HepG2 (cell line): ENCODE measurements around the gene RAC3. TPM values are rescaled to one million over a fixed set of nuclear protein-coding genes. Genes with fewer than 3 reads are reported as not detected.

Experiments
- ATAC-seq: fragments of 200-7000 bp; cut with Tn5 transposase; 3 replicates; pipeline ENCODE4 v1.9.1; 2020; ENCODE audit warnings: mild to moderate bottlenecking, moderate library complexity
- BruUV-seq: library from RNA; stranded (reverse); fragments of 400-500 nt; replicated peaks from 2 replicates; lab custom pipeline; 2021; lab: Mats Ljungman, UMichigan
- CTCF ChIA-PET: fragments of 300-600 bp; formaldehyde crosslinking; extraction: SDS; loops from one replicate; lab custom pipeline; 2021; ENCODE audit warnings: low total read pairs, inconsistent platforms, low intra/inter-chr PET ratio; lab: Yijun Ruan, JAX
- POLR2A ChIA-PET: fragments of 350-600 bp; sonication (Branson Sonifier 250); formaldehyde crosslinking; loops from one replicate; lab custom pipeline; 2020; ENCODE audit warnings: antibody characterized with exemption, inconsistent platforms; lab: Yijun Ruan, JAX
- DNase-seq: peaks from one replicate; pipeline ENCODE4 v3.0.0-alpha.2; 2015; ENCODE audit warnings: low spot score
- FAIRE-seq: peaks from 3 replicates; lab custom pipeline; 2011; peaks lifted over from hg19 to GRCh38; lab: Jason Lieb, UNC
- H2AFZ ChIP-seq: one replicate; pipeline ENCODE4 v1.6.1; 2011; ENCODE audit warnings: low read length, inconsistent platforms
- H3K27ac ChIP-seq: fragments of 300-600 bp; 3 replicates; pipeline ENCODE4 v1.8.0; 2011; ENCODE audit warnings: mixed run types, mild to moderate bottlenecking, mixed read lengths, low read length, inconsistent platforms; ENCODE audit not compliant: insufficient read depth; ENCODE audit errors: extremely low read length
- H3K27me3 ChIP-seq, 2 experiments: fragments of 200-600 bp in 1 of 2; 2 replicates in 1 of 2; 3 replicates in 1 of 2; pipeline versions ENCODE4 v1.6.0 to v1.8.0; 2011; ENCODE audit warnings: low read length in 2 of 2, mild to moderate bottlenecking in 2 of 2, moderate library complexity in 2 of 2, inconsistent platforms in 1 of 2; ENCODE audit not compliant: insufficient read depth in 2 of 2, control insufficient read depth in 1 of 2
- H3K36me3 ChIP-seq, 2 experiments: fragments of 200-600 bp in 1 of 2; replicated peaks in 1 of 2; 2 replicates in 1 of 2; 3 replicates in 1 of 2; pipeline versions ENCODE4 v1.5.1 to v1.8.0; 2011; ENCODE audit warnings: low read length in 2 of 2, inconsistent platforms in 1 of 2; ENCODE audit not compliant: insufficient read depth in 2 of 2, control insufficient read depth in 1 of 2
- H3K4me1 ChIP-seq: 2 replicates; pipeline ENCODE4 v1.5.1; 2012; ENCODE audit warnings: low read length, inconsistent platforms; ENCODE audit not compliant: insufficient read depth
- H3K4me2 ChIP-seq: 2 replicates; pipeline ENCODE4 v1.6.0; 2011; ENCODE audit warnings: low read depth, low read length, inconsistent platforms
- H3K4me3 ChIP-seq, 3 experiments: fragments of 200-600 bp in 1 of 3; sonication (generic), shearing (Covaris generic) in 1 of 3; replicated peaks in 1 of 3; 2 replicates each; pipeline ENCODE4 v1.5.1; 2011 to 2016; ENCODE audit warnings: low read length in 3 of 3, inconsistent platforms in 2 of 3, low read depth in 2 of 3, mild to moderate bottlenecking in 2 of 3, control low read depth in 1 of 3, mixed read lengths in 1 of 3; ENCODE audit not compliant: insufficient read depth in 1 of 3
- H3K79me2 ChIP-seq: one replicate; pipeline ENCODE4 v1.6.1; 2011; ENCODE audit warnings: low read length, inconsistent platforms; ENCODE audit not compliant: insufficient read depth
- H3K9ac ChIP-seq: 2 replicates; pipeline ENCODE4 v1.6.0; 2011; ENCODE audit warnings: mild to moderate bottlenecking, low read depth, low read length, inconsistent platforms; ENCODE audit not compliant: insufficient read depth
- H3K9me3 ChIP-seq: 2 replicates; pipeline ENCODE4 v1.5.1; 2012; ENCODE audit warnings: mild to moderate bottlenecking, low read length
- H4K20me1 ChIP-seq: 2 replicates; pipeline ENCODE4 v1.6.0; 2011; ENCODE audit warnings: inconsistent platforms, mild to moderate bottlenecking, low read length, moderate library complexity; ENCODE audit not compliant: insufficient read depth
- GLI4 ChIP-seq: sonication (generic); formaldehyde crosslinking; IDR thresholded peaks from 2 replicates; pipeline ENCODE4 v1.5.1; 2020; ENCODE audit warnings: missing genetic modification reagents, mild to moderate bottlenecking, moderate library complexity, borderline replicate concordance
- HNF1B ChIP-seq: sonication (generic); formaldehyde crosslinking; IDR thresholded peaks from 2 replicates; pipeline ENCODE4 v1.5.1; 2020; ENCODE audit warnings: mild to moderate bottlenecking, moderate library complexity, missing genetic modification reagents
- MAF1 ChIP-seq: sonication (generic); formaldehyde crosslinking; IDR thresholded peaks from 2 replicates; pipeline ENCODE4 v1.5.0; 2020; ENCODE audit warnings: missing genetic modification reagents, borderline replicate concordance
- RAD21 ChIP-seq: fragments of 450-650 bp; formaldehyde crosslinking; IDR thresholded peaks from 2 replicates; pipeline ENCODE4 v1.5.0; 2020; ENCODE audit warnings: mild to moderate bottlenecking
- RFX1 ChIP-seq: fragments of 450-650 bp; IDR thresholded peaks from 2 replicates; pipeline ENCODE4 v1.6.1; 2017
- SOX5 ChIP-seq: IDR thresholded peaks from 2 replicates; pipeline ENCODE4 v1.6.1; 2016; ENCODE audit warnings: borderline replicate concordance
- SOX6 ChIP-seq, 2 experiments: fragments of 450-650 bp in 1 of 2; sonication (generic) in 1 of 2; formaldehyde crosslinking in 1 of 2; IDR thresholded peaks; 2 replicates each; pipeline versions ENCODE4 v1.4.0 to v1.6.1; 2017 to 2020; ENCODE audit warnings: antibody characterized with exemption in 1 of 2, mild to moderate bottlenecking in 1 of 2, missing genetic modification reagents in 1 of 2
- TEAD2 ChIP-seq: sonication (generic); formaldehyde crosslinking; IDR thresholded peaks from 2 replicates; pipeline ENCODE4 v1.9.0; 2021; ENCODE audit warnings: missing genetic modification reagents
- ZHX1 ChIP-seq: sonication (generic); formaldehyde crosslinking; IDR thresholded peaks from 2 replicates; pipeline ENCODE4 v1.8.1; 2022; ENCODE audit warnings: low read depth, mild to moderate bottlenecking, missing genetic modification reagents
- ZNF34 ChIP-seq: sonication (generic); formaldehyde crosslinking; IDR thresholded peaks from 2 replicates; pipeline ENCODE4 v1.4.0; 2020; ENCODE audit warnings: mild to moderate bottlenecking, missing genetic modification reagents, borderline replicate concordance
- ZNF510 ChIP-seq: sonication (generic); formaldehyde crosslinking; IDR thresholded peaks from 2 replicates; pipeline ENCODE4 v1.4.0; 2020; ENCODE audit warnings: low read depth, mild to moderate bottlenecking, missing genetic modification reagents
- ZNF609 ChIP-seq: sonication (generic); formaldehyde crosslinking; IDR thresholded peaks from 2 replicates; pipeline ENCODE4 v1.4.0; 2020; ENCODE audit warnings: mild to moderate bottlenecking, missing genetic modification reagents, borderline replicate concordance
- ZNF788 ChIP-seq: sonication (generic); formaldehyde crosslinking; IDR thresholded peaks from 2 replicates; pipeline ENCODE4 v1.5.0; 2020; ENCODE audit warnings: mild to moderate bottlenecking, missing genetic modification reagents, borderline replicate concordance
- WGBS: methylation state at CpG from one replicate; pipeline ENCODE4 v1.1.6; 2017; ENCODE audit warnings: low lambda C conversion rate; 5-methylcytosine and 5-hydroxymethylcytosine counted together
- in situ Hi-C: cut with HindIII; loops from 2 replicates; pipeline ENCODE4 v1.10.0; 2017; ENCODE audit warnings: low pct_unique_long_range_greater_than_20kb; ENCODE audit not compliant: extremely low pct_ligation_motif_present
- intact Hi-C: fragments of 100-400 bp; cut with micrococcal nuclease; formaldehyde crosslinking; loops from one replicate; pipeline ENCODE4 v1.10.0; 2022; ENCODE audit not compliant: unreplicated experiment
- polyA plus RNA-seq, 8 experiments: library from polyadenylated mRNA; depleted of rRNA in 3 of 8; stranded (reverse) in 7 of 8; unstranded in 1 of 8; fragments of >200 nt; fragmentation: Illumina TruSeq in 4 of 8; extraction: Trizol in 4 of 8; gene quantifications; 2 replicates each; pipeline versions ENCODE4 v1.2.1 to v1.2.3, GENCODE V29; 2011 to 2016; ENCODE audit warnings: low read depth in 4 of 8, missing spikeins in 1 of 8, mixed read lengths in 1 of 8; ENCODE audit not compliant: insufficient read depth in 1 of 8
- total RNA-seq, 5 experiments: library from RNA; depleted of rRNA; stranded (reverse); fragments of >200 nt; fragmentation: Illumina TruSeq; extraction: Trizol; gene quantifications; 2 replicates each; pipeline ENCODE4 v1.2.3, GENCODE V29; 2016; ENCODE audit warnings: low read depth in 1 of 5

Gene RAC3
- total and polyA plus RNA-seq, 2 of the 13 experiments (the other 11 are each of a cell fraction or from before 2014, with no cell fraction given): 10.5 to 21.3 TPM

GRCh38 chr17:82059272-82060000 lies 28.0 kb downstream of the RAC3 start (continued):
- TF ChIP-seq ZNF34 (CRISPR knock-in tag): no peak
- TF ChIP-seq RAD21 (CRISPR knock-in tag): no peak
- TF ChIP-seq ZNF609 (CRISPR knock-in tag): no peak
- no peak for TF ChIP-seq RFX1
- TF ChIP-seq TEAD2: no peak
- TF ChIP-seq ZNF788 (CRISPR knock-in tag): no peak

GRCh38 chr17:82060001-82060380 lies 28.5 kb downstream of the RAC3 start:
- H3K27ac ChIP-seq: no peak overlapping the region
- no peak for FAIRE-seq
- intact Hi-C loops (no loop called here), in situ Hi-C loops (no loop called here)
- H3K4me2 ChIP-seq: no peak overlapping the region
- no TSS peak for BruUV-seq
- peaks cover 51% of the 10 kb centered on the region for H3K4me1 ChIP-seq
- no peaks in the 10 kb centered on the region for H3K27me3 ChIP-seq
- CTCF ChIA-PET: no interaction called here
- H3K9me3 ChIP-seq: no peaks in the 10 kb centered on the region
- H3K79me2 ChIP-seq: peaks cover 15% of the 10 kb centered on the region
- ATAC-seq: no peak
- WGBS: 96% methylated on average over 15 of the region's 16 CpGs
- H3K4me3 ChIP-seq: no peak overlapping the region
- DNase-seq: no peak
- no peak overlapping the region for H2AFZ ChIP-seq
- peaks cover 47 to 69% of the 10 kb centered on the region in 2 experiments for H3K36me3 ChIP-seq
- H4K20me1 ChIP-seq: no peaks in the 10 kb centered on the region
- H3K9ac ChIP-seq: no peak overlapping the region
- POLR2A ChIA-PET: interaction anchor here (1.6 kb wide), 1 partner anchor 22 kb away, joined by 7 read pairs; the partner anchor contains the start of gene DCXR
- TF ChIP-seq ZNF510 (CRISPR knock-in tag) (no peak), MAF1 (CRISPR knock-in tag) (no peak), SOX5 (CRISPR knock-in tag) (no peak), ZHX1 (CRISPR knock-in tag) (0 out of 2 replicates have a peak, but pooled peaks have one; percentile 3), GLI4 (no peak), HNF1B (no peak), SOX6 (IDR thresholded peaks at IDR 0.05) (no peak), SOX6 (CRISPR knock-in tag; IDR thresholded peaks at IDR 0.05) (no peak)
